Stomach (tissue), 9 donors: ENCODE measurements around the gene CDCA4. TPM values are rescaled to one million over a fixed set of nuclear protein-coding genes. Genes with fewer than 3 reads are reported as not detected.

ENCODE experiments used
- DNase-seq, 2 donors: peaks; one replicate each; pipeline versions ENCODE4 v3.0.0 to v3.0.0-alpha.2; 2013 to 2019
- H3K27ac ChIP-seq, 5 donors: fragments of 200-600 bp in 4 of 5; sonication (generic) in 4 of 5; one replicate each; pipeline ENCODE4 v1.5.1; 2013 to 2019; ENCODE audit warnings: mild to moderate bottlenecking in 1 of 5, moderate library complexity in 1 of 5
- H3K27me3 ChIP-seq, 3 donors: fragments of 200-600 bp; sonication (generic); one replicate each; pipeline ENCODE4 v1.5.1; 2017 to 2019; ENCODE audit warnings: mixed run types in 1 of 3
- H3K36me3 ChIP-seq, 4 donors: fragments of 200-600 bp; sonication (generic); 1 replicate in 3 of 4; 2 replicates in 1 of 4; pipeline ENCODE4 v1.5.1; 2016 to 2019
- H3K4me1 ChIP-seq, 4 donors: fragments of 200-600 bp; sonication (generic); one replicate each; pipeline ENCODE4 v1.5.1; 2016 to 2019
- H3K4me3 ChIP-seq, 4 donors: fragments of 200-600 bp; sonication (generic) in 3 of 4; one replicate each; pipeline ENCODE4 v1.5.1; 2016 to 2019; ENCODE audit warnings: mild to moderate bottlenecking in 1 of 4
- H3K9me3 ChIP-seq, 4 donors: fragments of 200-600 bp; sonication (generic); one replicate each; pipeline ENCODE4 v1.5.1; 2016 to 2019
- EP300 ChIP-seq: sonication (generic); formaldehyde crosslinking; IDR thresholded peaks from one replicate; pipeline ENCODE4 v1.6.1; 2017; ENCODE audit warnings: antibody characterized with exemption
- POLR2A ChIP-seq, 4 donors: fragments of 450-650 bp; IDR thresholded peaks; one replicate each; pipeline ENCODE4 v1.6.1; 2016; ENCODE audit warnings: antibody characterized with exemption in 4 of 4, control low read depth in 2 of 4, mild to moderate bottlenecking in 1 of 4, moderate library complexity in 1 of 4
- POLR2AphosphoS5 ChIP-seq, 3 donors: sonication (generic); formaldehyde crosslinking; IDR thresholded peaks; one replicate each; pipeline ENCODE4 v1.6.1; 2016; ENCODE audit warnings: antibody characterized with exemption in 3 of 3
- WGBS, 5 donors: extraction: QIAGEN DNeasy Blood & Tissue Kit in 3 of 5; methylation state at CpG; one replicate each; pipeline versions ENCODE4 v1.1.5 to v1.1.7; 2013 to 2018; 5-methylcytosine and 5-hydroxymethylcytosine counted together
- intact Hi-C: fragments of 100-400 bp; cut with DNase I; formaldehyde crosslinking; loops from one replicate; pipeline ENCODE4 v1.15.1; 2023; ENCODE audit warnings: low total_unique reads
- polyA plus RNA-seq, 3 donors: library from polyadenylated mRNA; stranded (reverse); fragments of 200-250 nt; gene quantifications; one replicate each; pipeline ENCODE4 v1.2.3, GENCODE V29; 2013
- total RNA-seq, 5 donors: library from RNA; depleted of rRNA; stranded (reverse); fragments of >200 nt; gene quantifications; one replicate each; pipeline versions ENCODE4 v1.1.0 to v1.2.3, GENCODE V29; 2014 to 2016
- TF ChIP-seq, protein P1 (sequence below), 7 experiments: fragments of 450-650 bp in 4 of 7; fragments of 200-600 bp in 3 of 7; sonication (generic) in 3 of 7; IDR thresholded peaks; one replicate each; pipeline ENCODE4 v1.5.1; 2016 to 2019; ENCODE audit warnings: antibody characterized with exemption in 7 of 7, control low read depth in 2 of 7, mild to moderate bottlenecking in 1 of 7
- donor health status: healthy with polysubstance abuse.
- donor health status: Bipolar disorder and iron deficiency.
- donor health status: healthy.

The CDCA4 gene
- total and polyA plus RNA-seq, 8 donors, result 2.9 to 12.3 (median 6.4) TPM

DNA sequence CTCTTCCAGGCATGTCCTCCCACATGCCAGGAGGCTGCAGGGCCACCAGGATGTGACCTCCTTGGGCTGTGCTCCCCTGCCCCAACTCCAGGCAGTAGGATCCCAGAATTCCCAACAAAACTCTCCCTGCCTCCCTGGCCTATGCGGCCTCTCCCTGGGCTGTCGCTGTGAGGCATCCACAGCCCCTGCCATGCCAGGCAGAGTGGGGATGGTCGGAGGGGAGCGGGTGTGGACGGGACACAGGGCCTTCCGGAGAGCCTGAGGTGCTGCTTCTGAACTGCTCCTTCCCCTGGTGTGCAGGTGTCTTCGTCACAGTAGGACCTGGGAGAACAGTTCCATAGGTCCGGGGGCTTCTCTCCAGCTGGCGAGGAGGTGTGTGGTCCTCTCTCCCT, 26.0 kb upstream of the CDCA4 start:
- Histone ChIP-seq H3K4me3 (no peak overlapping the region), H3K27me3 (peaks cover 0 to 5% (median 0%) of the 10 kb centered on the region in 3 donors), H3K27ac (no peak overlapping the region), H3K9me3 (no peaks in the 10 kb centered on the region), H3K4me1 (peaks cover 0 to 17% (median 13%) of the 10 kb centered on the region in 4 donors), H3K36me3 (peaks cover 0 to 21% (median 2%) of the 10 kb centered on the region in 4 donors)
- no peak for DNase-seq
- WGBS, 5 donors, result 90 to 95% (median 94%) methylated on average over 7 to 9 of the region's 9 CpGs
- TF ChIP-seq, protein P1, sequence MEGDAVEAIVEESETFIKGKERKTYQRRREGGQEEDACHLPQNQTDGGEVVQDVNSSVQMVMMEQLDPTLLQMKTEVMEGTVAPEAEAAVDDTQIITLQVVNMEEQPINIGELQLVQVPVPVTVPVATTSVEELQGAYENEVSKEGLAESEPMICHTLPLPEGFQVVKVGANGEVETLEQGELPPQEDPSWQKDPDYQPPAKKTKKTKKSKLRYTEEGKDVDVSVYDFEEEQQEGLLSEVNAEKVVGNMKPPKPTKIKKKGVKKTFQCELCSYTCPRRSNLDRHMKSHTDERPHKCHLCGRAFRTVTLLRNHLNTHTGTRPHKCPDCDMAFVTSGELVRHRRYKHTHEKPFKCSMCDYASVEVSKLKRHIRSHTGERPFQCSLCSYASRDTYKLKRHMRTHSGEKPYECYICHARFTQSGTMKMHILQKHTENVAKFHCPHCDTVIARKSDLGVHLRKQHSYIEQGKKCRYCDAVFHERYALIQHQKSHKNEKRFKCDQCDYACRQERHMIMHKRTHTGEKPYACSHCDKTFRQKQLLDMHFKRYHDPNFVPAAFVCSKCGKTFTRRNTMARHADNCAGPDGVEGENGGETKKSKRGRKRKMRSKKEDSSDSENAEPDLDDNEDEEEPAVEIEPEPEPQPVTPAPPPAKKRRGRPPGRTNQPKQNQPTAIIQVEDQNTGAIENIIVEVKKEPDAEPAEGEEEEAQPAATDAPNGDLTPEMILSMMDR (IDR thresholded peaks at IDR 0.05), result no peak
- TF ChIP-seq POLR2AphosphoS5 (IDR thresholded peaks at IDR 0.05) (no peak), POLR2A (IDR thresholded peaks at IDR 0.05) (no peak), EP300 (no peak)
- intact Hi-C loops, result loop anchor here (10.0 kb wide), 1 partner anchor 152 kb away; no protein-coding TSS in a partner anchor

DNA sequence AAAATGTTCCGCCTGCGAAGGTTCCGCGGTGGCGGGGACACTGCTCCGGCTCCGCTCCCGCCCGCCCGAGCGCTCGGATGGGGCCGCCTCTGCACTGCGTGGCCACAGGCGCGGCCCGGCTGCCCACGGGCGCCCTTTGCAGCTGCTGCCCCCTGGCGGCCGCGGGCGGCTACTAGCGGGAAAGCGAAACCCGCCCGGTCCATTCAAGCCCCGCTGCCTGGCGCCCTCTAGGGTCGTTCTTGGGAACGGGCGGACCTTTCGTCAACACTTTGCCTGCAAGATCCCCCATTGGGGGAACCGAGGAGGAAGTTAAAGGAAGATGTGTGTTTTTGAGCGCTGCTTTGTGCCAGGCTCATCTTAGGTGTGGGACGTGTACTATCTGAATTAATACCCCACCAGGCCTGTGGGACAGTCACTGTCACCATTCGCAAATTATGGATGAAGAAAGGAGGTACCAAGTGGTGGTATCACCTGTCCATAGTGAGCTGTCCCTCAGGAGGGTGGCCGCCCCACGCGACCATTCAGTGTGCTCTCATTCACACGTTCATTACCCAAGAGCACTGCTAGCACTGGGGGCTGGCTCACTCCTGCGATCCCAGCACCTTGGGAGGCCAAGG, 24.9 kb upstream of the CDCA4 start:
- peak; percentile 95 to 96 for DNase-seq
- WGBS, 5 donors, result 2 to 6% (median 5%) methylated on average over 38 to 42 of the region's 42 CpGs
- Histone ChIP-seq H3K36me3 (peaks cover 0 to 11% (median 0%) of the 10 kb centered on the region in 4 donors), H3K27me3 (peaks cover 0 to 5% (median 0%) of the 10 kb centered on the region in 3 donors), H3K4me1 (peaks cover 0 to 17% (median 12%) of the 10 kb centered on the region in 4 donors), H3K27ac (no peak overlapping the region), H3K9me3 (no peaks in the 10 kb centered on the region), H3K4me3 (no peak overlapping the region)
- intact Hi-C loops, result loop anchor here (10.0 kb wide), 1 partner anchor 151 kb away; no protein-coding TSS in a partner anchor
- TF ChIP-seq POLR2AphosphoS5 (IDR thresholded peaks at IDR 0.05), result peak in 1 of 3 donors; percentile 86
- no peak for TF ChIP-seq EP300
- no peak for TF ChIP-seq POLR2A (IDR thresholded peaks at IDR 0.05)
- TF ChIP-seq, protein P1 (IDR thresholded peaks at IDR 0.05), result peak in 5 of 7 experiments; percentile 99 to 100 (median 100)

DNA sequence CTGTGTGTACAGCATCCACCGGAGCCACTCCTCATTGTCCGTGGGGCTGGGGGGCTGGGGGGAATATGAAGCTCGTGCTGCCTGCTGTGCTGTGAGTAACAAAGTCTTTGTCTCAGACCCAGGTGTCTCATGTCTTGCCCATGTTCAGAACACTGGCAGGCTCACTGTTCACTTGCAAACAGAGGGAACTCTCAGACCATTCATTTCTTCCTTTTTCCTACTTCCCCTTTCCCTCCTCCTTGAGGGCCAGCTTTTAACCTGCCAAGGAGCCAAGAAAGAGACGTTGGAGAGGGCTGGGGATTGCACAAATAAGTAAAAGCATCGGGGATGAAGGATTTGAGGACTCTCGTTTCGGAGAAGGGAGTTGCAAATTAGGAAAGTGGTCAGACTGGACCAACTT, 22.8 kb upstream of the CDCA4 start:
- Histone ChIP-seq H3K27me3 (peaks cover 0 to 9% (median 0%) of the 10 kb centered on the region in 3 donors), H3K4me1 (peaks cover 0 to 11% (median 8%) of the 10 kb centered on the region in 4 donors), H3K36me3 (no peaks in the 10 kb centered on the region), H3K27ac (no peak overlapping the region), H3K9me3 (no peaks in the 10 kb centered on the region), H3K4me3 (no peak overlapping the region)
- intact Hi-C loops, result loop anchor here (5.0 to 10.0 kb wide), 2 partner anchors 66 to 149 kb away; partner anchors contain the start of gene AHNAK2
- WGBS, 5 donors, result 47 to 71% (median 63%) methylated on average over 7 of the region's 7 CpGs
- TF ChIP-seq EP300, result no peak
- DNase-seq, result no peak

DNA sequence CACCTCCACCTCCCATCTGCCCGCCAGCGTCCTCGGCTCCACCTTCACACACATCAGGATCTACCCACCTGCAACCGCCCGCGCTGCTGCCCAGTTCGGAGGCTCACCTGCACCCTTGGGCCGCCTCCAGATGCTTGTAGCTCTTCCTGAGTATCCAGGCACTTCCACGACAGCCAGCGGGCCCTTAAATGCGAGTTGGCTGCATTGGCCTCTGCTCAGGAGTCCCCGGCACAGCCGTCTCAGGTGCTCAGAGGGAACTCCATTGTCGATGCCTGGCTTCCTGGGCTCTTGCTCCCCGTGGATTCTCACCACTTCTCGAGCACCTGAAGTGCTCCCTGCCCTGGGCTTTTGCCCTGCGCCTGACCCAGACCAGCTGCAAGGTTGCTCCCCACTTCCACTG, 21.9 kb upstream of the CDCA4 start:
- Histone ChIP-seq H3K36me3 (no peaks in the 10 kb centered on the region), H3K27me3 (peaks cover 0 to 9% (median 0%) of the 10 kb centered on the region in 3 donors), H3K4me1 (peaks cover 0 to 11% (median 8%) of the 10 kb centered on the region in 4 donors), H3K27ac (no peak overlapping the region), H3K9me3 (no peaks in the 10 kb centered on the region), H3K4me3 (no peak overlapping the region)
- TF ChIP-seq POLR2AphosphoS5 (IDR thresholded peaks at IDR 0.05) (no peak), EP300 (no peak), POLR2A (IDR thresholded peaks at IDR 0.05) (no peak)
- TF ChIP-seq, protein P1 (IDR thresholded peaks at IDR 0.05), result no peak
- WGBS, 5 donors, result 86 to 90% (median 88%) methylated on average over 17 of the region's 17 CpGs
- DNase-seq, result no peak
- intact Hi-C loops, result loop anchor here (5.0 to 10.0 kb wide), 2 partner anchors 66 to 148 kb away; partner anchors contain the start of gene AHNAK2
